GM12875 (cell line): ENCODE measurements around the gene NFYC.

Source experiments
- H3K4me3 ChIP-seq: one replicate; pipeline ENCODE4 v1.5.1; 2011; ENCODE audit warnings: low read depth, low read length, control low read depth
- CTCF ChIP-seq: IDR thresholded peaks from 2 replicates; pipeline ENCODE4 v1.5.1; 2011; ENCODE audit warnings: low read depth, mild to moderate bottlenecking, control low read depth, inconsistent platforms, low read length, moderate library complexity, borderline replicate concordance; ENCODE audit not compliant: insufficient read depth

The NFYC gene

DNA sequence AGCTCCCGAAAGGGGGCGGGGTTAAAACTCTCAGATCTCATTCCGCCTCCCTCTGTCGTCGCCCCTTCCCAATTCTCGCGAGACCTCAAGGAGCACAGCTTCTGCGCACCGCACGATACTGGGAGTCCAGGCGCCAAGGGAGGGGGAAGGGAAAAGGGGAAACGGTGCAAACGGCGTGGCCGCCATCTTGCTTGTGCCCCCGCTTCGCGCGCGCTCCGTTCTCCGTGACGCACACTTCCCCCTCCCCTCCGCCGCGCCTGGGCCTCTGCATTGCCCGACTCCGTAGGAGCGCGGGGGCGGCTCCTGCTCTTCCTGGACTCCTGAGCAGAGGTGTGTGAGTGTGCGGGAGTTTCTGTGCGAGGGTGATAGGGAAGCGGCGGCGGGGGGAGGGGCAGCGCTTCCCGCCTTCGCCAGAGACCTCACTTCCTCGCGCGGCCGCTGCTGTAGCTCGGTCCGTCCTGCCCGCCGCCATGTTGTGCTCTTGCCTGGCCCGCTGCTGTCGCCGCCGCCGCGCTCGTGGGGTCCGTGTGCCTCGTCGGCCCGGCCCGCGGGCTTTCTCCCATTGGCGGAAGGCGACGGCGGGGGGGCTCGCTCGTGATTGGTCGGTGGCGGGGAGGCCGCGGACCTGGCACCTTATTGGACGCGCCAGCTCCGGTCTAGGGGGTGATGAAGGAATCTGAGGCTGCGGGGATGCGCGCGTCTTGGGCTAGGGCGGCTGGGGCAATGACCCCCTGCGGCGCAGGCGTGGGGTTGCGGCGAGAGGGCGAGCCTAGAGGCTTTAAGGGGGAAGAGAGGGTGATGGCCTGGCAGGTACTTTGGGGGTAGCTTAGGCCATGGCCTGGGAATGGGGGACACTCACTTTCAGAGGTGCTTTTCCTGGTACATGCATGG lies at the start of gene NFYC:
TSS of gene NFYC (plus strand) at position 167 of the 891 bp plus-strand sequence. CDS start 47,140 bp downstream, outside the sequence.
- peak within 1 kb of the TSS; percentile 97 for H3K4me3 ChIP-seq
- TF ChIP-seq CTCF, result no peak

- no peak for TF ChIP-seq CTCF
- no peak overlapping the region for H3K4me3 ChIP-seq
These were observed 46.3 kb upstream of the NFYC start for GRCh38 chr1:40645118-40645680.

DNA sequence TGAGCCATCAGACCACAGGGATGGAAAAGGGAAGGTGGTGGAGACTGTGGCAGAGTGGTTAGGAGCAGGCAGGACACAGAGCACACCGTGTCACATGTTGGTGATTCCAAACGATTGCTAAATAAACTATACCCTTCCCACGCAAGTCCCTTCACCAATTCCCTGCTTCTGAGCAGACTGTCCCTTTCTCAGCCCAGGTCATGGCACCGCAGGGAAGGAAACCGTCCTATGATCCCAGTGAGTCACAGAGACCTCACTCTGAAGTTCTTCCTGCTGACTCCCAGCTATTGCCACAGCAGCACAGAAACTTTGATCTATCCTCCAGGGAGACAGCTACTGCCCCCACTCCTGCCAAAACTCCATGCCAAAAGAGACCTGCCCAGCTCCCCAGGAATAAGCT lies 45.2 kb upstream of the NFYC start:
- TF ChIP-seq CTCF, result no peak

GRCh38 chr1:40648200-40648599 lies 43.3 kb upstream of the NFYC start:
- TF ChIP-seq CTCF, result no peak
- no peak overlapping the region for H3K4me3 ChIP-seq

More for the DNA sequence above, 45.2 kb upstream of the NFYC start:
- H3K4me3 ChIP-seq, result no peak overlapping the region

DNA sequence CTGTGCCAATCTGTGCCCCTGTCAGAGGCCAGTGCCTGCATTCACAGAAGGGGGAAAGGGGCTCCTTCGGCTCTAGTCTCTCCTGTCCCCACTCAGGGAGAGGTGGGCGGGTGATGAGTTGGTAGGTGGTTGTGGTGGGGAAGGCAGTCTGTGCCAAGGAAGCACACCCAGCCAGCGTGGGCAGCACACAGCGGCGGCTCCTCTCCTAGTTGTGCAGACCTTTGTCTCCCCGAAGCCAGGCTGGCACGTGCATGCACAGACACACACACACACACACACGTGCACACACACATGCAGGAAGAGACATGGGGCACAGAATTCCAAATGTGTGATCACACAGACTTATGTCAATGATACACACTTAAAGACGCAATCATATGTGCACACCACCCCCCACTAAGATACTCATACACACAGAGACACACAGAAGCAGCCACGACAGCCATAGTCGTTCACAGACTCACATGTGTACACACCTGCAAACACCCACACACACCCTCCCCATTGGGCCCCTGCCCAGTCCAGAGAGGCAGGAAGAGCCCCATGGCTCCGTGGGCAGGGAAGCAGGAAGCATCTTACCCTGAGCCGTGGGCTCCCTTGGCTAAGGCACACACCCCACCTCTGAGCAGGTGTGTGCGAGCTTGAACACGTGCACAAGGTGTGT lies 42.4 kb upstream of the NFYC start:
- TF ChIP-seq CTCF, result no peak
- no peak overlapping the region for H3K4me3 ChIP-seq

DNA sequence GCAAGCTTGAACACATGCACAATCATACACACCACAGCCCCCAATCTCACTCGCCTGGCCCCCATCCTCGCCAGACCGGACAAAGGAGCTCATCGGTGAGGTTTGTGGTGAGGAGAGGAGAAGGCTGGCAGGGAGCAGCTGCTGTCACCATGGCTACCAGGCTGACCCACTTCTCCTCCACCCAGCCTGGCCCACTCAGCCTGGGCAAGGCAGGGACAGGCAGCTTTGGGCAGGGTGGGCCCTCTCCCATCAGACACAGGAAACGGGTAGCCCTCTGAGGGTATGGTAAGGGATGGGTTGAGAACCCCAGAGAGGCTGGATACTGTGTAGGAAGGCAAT lies 41.9 kb upstream of the NFYC start:
- H3K4me3 ChIP-seq, result no peak overlapping the region
- no peak for TF ChIP-seq CTCF
